Stomach (tissue), 9 donors: ENCODE measurements around the gene NHERF1. TPM values are rescaled to one million over a fixed set of nuclear protein-coding genes. Genes with fewer than 3 reads are reported as not detected.

ENCODE experiments used
- DNase-seq, 2 donors: peaks; one replicate each; pipeline versions ENCODE4 v3.0.0 to v3.0.0-alpha.2; 2013 to 2019
- H3K27ac ChIP-seq, 5 donors: fragments of 200-600 bp in 4 of 5; sonication (generic) in 4 of 5; one replicate each; pipeline ENCODE4 v1.5.1; 2013 to 2019; ENCODE audit warnings: mild to moderate bottlenecking in 1 of 5, moderate library complexity in 1 of 5
- H3K27me3 ChIP-seq, 3 donors: fragments of 200-600 bp; sonication (generic); one replicate each; pipeline ENCODE4 v1.5.1; 2017 to 2019; ENCODE audit warnings: mixed run types in 1 of 3
- H3K36me3 ChIP-seq, 4 donors: fragments of 200-600 bp; sonication (generic); 1 replicate in 3 of 4; 2 replicates in 1 of 4; pipeline ENCODE4 v1.5.1; 2016 to 2019
- H3K4me1 ChIP-seq, 4 donors: fragments of 200-600 bp; sonication (generic); one replicate each; pipeline ENCODE4 v1.5.1; 2016 to 2019
- H3K4me3 ChIP-seq, 4 donors: fragments of 200-600 bp; sonication (generic) in 3 of 4; one replicate each; pipeline ENCODE4 v1.5.1; 2016 to 2019; ENCODE audit warnings: mild to moderate bottlenecking in 1 of 4
- H3K9me3 ChIP-seq, 4 donors: fragments of 200-600 bp; sonication (generic); one replicate each; pipeline ENCODE4 v1.5.1; 2016 to 2019
- CTCF ChIP-seq, 7 experiments: fragments of 450-650 bp in 4 of 7; fragments of 200-600 bp in 3 of 7; sonication (generic) in 3 of 7; IDR thresholded peaks; one replicate each; pipeline ENCODE4 v1.5.1; 2016 to 2019; ENCODE audit warnings: antibody characterized with exemption in 7 of 7, control low read depth in 2 of 7, mild to moderate bottlenecking in 1 of 7
- EP300 ChIP-seq: sonication (generic); formaldehyde crosslinking; IDR thresholded peaks from one replicate; pipeline ENCODE4 v1.6.1; 2017; ENCODE audit warnings: antibody characterized with exemption
- POLR2A ChIP-seq, 4 donors: fragments of 450-650 bp; IDR thresholded peaks; one replicate each; pipeline ENCODE4 v1.6.1; 2016; ENCODE audit warnings: antibody characterized with exemption in 4 of 4, control low read depth in 2 of 4, mild to moderate bottlenecking in 1 of 4, moderate library complexity in 1 of 4
- POLR2AphosphoS5 ChIP-seq, 3 donors: sonication (generic); formaldehyde crosslinking; IDR thresholded peaks; one replicate each; pipeline ENCODE4 v1.6.1; 2016; ENCODE audit warnings: antibody characterized with exemption in 3 of 3
- WGBS, 5 donors: extraction: QIAGEN DNeasy Blood & Tissue Kit in 3 of 5; methylation state at CpG; one replicate each; pipeline versions ENCODE4 v1.1.5 to v1.1.7; 2013 to 2018; 5-methylcytosine and 5-hydroxymethylcytosine counted together
- intact Hi-C: fragments of 100-400 bp; cut with DNase I; formaldehyde crosslinking; loops from one replicate; pipeline ENCODE4 v1.15.1; 2023; ENCODE audit warnings: low total_unique reads
- polyA plus RNA-seq, 3 donors: library from polyadenylated mRNA; stranded (reverse); fragments of 200-250 nt; gene quantifications; one replicate each; pipeline ENCODE4 v1.2.3, GENCODE V29; 2013
- total RNA-seq, 5 donors: library from RNA; depleted of rRNA; stranded (reverse); fragments of >200 nt; gene quantifications; one replicate each; pipeline versions ENCODE4 v1.1.0 to v1.2.3, GENCODE V29; 2014 to 2016
- donor health status: healthy with polysubstance abuse.
- donor health status: Bipolar disorder and iron deficiency.
- donor health status: healthy.

The NHERF1 gene
- total and polyA plus RNA-seq, 8 donors, result 14.9 to 152 (median 82.4) TPM

- no peak overlapping the region for H3K27ac ChIP-seq
- 71 to 81% (median 76%) methylated on average over 2 of the region's 2 CpGs for WGBS, 5 donors
- TF ChIP-seq EP300 (no peak), POLR2AphosphoS5 (IDR thresholded peaks at IDR 0.05) (no peak), CTCF (IDR thresholded peaks at IDR 0.05) (no peak), POLR2A (IDR thresholded peaks at IDR 0.05) (no peak)
- H3K9me3 ChIP-seq, result no peaks in the 10 kb centered on the region
- no peaks in the 10 kb centered on the region for H3K27me3 ChIP-seq
- H3K36me3 ChIP-seq, result peaks cover 6 to 54% (median 52%) of the 10 kb centered on the region in 4 donors
- DNase-seq, result no peak
- peaks cover 48 to 75% (median 61%) of the 10 kb centered on the region in 4 donors for H3K4me1 ChIP-seq
- H3K4me3 ChIP-seq, result no peak overlapping the region
- intact Hi-C loops, result no loop called here
Measured at GRCh38 chr17:74766413-74766812, 18.0 kb downstream of the NHERF1 start.

- peak in 1 of 2 donors; percentile 67 for DNase-seq
- intact Hi-C loops, result no loop called here
- H3K4me1 ChIP-seq, result peaks cover 47 to 68% (median 55%) of the 10 kb centered on the region in 4 donors
- 45 to 61% (median 60%) methylated on average over 9 to 10 of the region's 10 CpGs for WGBS, 5 donors
- H3K27ac ChIP-seq, result peak overlapping the region; percentile 47 to 78 (median 74)
- peaks cover 13 to 60% (median 58%) of the 10 kb centered on the region in 4 donors for H3K36me3 ChIP-seq
- H3K9me3 ChIP-seq, result no peaks in the 10 kb centered on the region
- H3K27me3 ChIP-seq, result no peaks in the 10 kb centered on the region
- H3K4me3 ChIP-seq, result no peak overlapping the region
- no peak for TF ChIP-seq EP300
- TF ChIP-seq POLR2AphosphoS5 (IDR thresholded peaks at IDR 0.05), result no peak
- no peak for TF ChIP-seq POLR2A (IDR thresholded peaks at IDR 0.05)
- no peak for TF ChIP-seq CTCF (IDR thresholded peaks at IDR 0.05)
Measured at GRCh38 chr17:74767111-74767516, 18.7 kb downstream of the NHERF1 start.

GRCh38 chr17:74768069-74768762 is 19.8 kb downstream of the NHERF1 start:
- Histone ChIP-seq H3K4me3 (no peak overlapping the region), H3K27me3 (no peaks in the 10 kb centered on the region), H3K4me1 (peaks cover 42 to 57% (median 48%) of the 10 kb centered on the region in 4 donors), H3K36me3 (peaks cover 24 to 70% (median 69%) of the 10 kb centered on the region in 4 donors), H3K9me3 (no peaks in the 10 kb centered on the region), H3K27ac (peak overlapping the region; percentile 47 to 78 (median 74))
- peak in 1 of 2 donors; percentile 89 for DNase-seq
- 37 to 56% (median 38%) methylated on average over 15 to 17 of the region's 17 CpGs for WGBS, 5 donors
- TF ChIP-seq POLR2AphosphoS5 (IDR thresholded peaks at IDR 0.05) (peak in 2 of 3 donors; percentile 35 to 68), POLR2A (IDR thresholded peaks at IDR 0.05) (no peak), CTCF (IDR thresholded peaks at IDR 0.05) (no peak)
- intact Hi-C loops, result no loop called here

- no peaks in the 10 kb centered on the region for H3K27me3 ChIP-seq
- WGBS, 5 donors, result 60 to 82% (median 65%) methylated on average over 7 of the region's 7 CpGs
- peaks cover 29 to 74% (median 71%) of the 10 kb centered on the region in 4 donors for H3K36me3 ChIP-seq
- TF ChIP-seq CTCF (IDR thresholded peaks at IDR 0.05) (no peak), POLR2A (IDR thresholded peaks at IDR 0.05) (no peak), POLR2AphosphoS5 (IDR thresholded peaks at IDR 0.05) (no peak), EP300 (no peak)
- H3K9me3 ChIP-seq, result no peaks in the 10 kb centered on the region
- intact Hi-C loops, result no loop called here
- no peak for DNase-seq
- H3K4me1 ChIP-seq, result peaks cover 36 to 52% (median 42%) of the 10 kb centered on the region in 4 donors
- peak overlapping the region; percentile 47 to 78 (median 74) for H3K27ac ChIP-seq
- H3K4me3 ChIP-seq, result no peak overlapping the region
Measured at GRCh38 chr17:74768763-74769114, 20.3 kb downstream of the NHERF1 start.
